ENCODE results near the gene CDH2.

- TF ChIP-seq CTCF (IDR thresholded peaks at IDR 0.05): no peak
- no peak for TF ChIP-seq POLR2A (IDR thresholded peaks at IDR 0.05)
Observed at GRCh38 chr18:28039078-28039477, 137.9 kb downstream of the CDH2 start.

Data from prostate gland (tissue), 2 donors.